Breast epithelium (tissue), 3 donors: ENCODE data around the gene PTPN1.

Experiments
- CTCF ChIP-seq, 3 donors: fragments of 450-650 bp; IDR thresholded peaks; one replicate each; pipeline ENCODE4 v1.5.1; 2016 to 2017; ENCODE audit warnings: antibody characterized with exemption in 3 of 3, mild to moderate bottlenecking in 3 of 3, moderate library complexity in 3 of 3
- POLR2A ChIP-seq: fragments of 450-650 bp; IDR thresholded peaks from one replicate; pipeline ENCODE4 v1.6.1; 2016; ENCODE audit warnings: antibody characterized with exemption, mild to moderate bottlenecking, moderate library complexity
- POLR2AphosphoS5 ChIP-seq, 3 donors: sonication (generic); formaldehyde crosslinking; IDR thresholded peaks; one replicate each; pipeline ENCODE4 v1.6.1; 2017; ENCODE audit warnings: antibody characterized with exemption in 3 of 3

- no peak for TF ChIP-seq CTCF (IDR thresholded peaks at IDR 0.05)
- no peak for TF ChIP-seq POLR2A
- TF ChIP-seq POLR2AphosphoS5 (IDR thresholded peaks at IDR 0.05): no peak
Observed at GRCh38 chr20:50632236-50632635, 122.1 kb downstream of the PTPN1 start.
